Chondrocyte (in vitro differentiated cells): ENCODE data around the gene NKX2-3. TPM values are rescaled to one million over a fixed set of nuclear protein-coding genes. Genes with fewer than 3 reads are reported as not detected.

Experiments used
- DNase-seq: peaks from one replicate; pipeline ENCODE4 v3.0.0; 2021; ENCODE audit warnings: mixed read lengths, low spot score
- H3K27ac Mint-ChIP-seq: one replicate; pipeline ENCODE4 v1.8.0; 2021; ENCODE audit warnings: mild to moderate bottlenecking, moderate library complexity, mixed read lengths; ENCODE audit not compliant: unreplicated experiment
- H3K27me3 Mint-ChIP-seq: 2 replicates; pipeline ENCODE4 v1.8.0; 2021; ENCODE audit warnings: low read depth, mixed read lengths
- H3K36me3 Mint-ChIP-seq: 2 replicates; pipeline ENCODE4 v1.8.0; 2021; ENCODE audit warnings: low read depth, mixed read lengths
- H3K4me1 Mint-ChIP-seq: 2 replicates; pipeline ENCODE4 v1.8.0; 2021; ENCODE audit warnings: low read depth, mild to moderate bottlenecking, mixed read lengths
- H3K4me3 Mint-ChIP-seq: one replicate; pipeline ENCODE4 v1.8.0; 2021; ENCODE audit warnings: mild to moderate bottlenecking, moderate library complexity, mixed read lengths; ENCODE audit not compliant: unreplicated experiment
- H3K9me3 Mint-ChIP-seq: 2 replicates; pipeline ENCODE4 v1.8.0; 2021; ENCODE audit warnings: low read depth, mixed read lengths
- CTCF ChIP-seq: fragments of 200-600 bp; sonication (generic); IDR thresholded peaks from 2 replicates; pipeline ENCODE4 v1.5.0; 2021; ENCODE audit warnings: antibody characterized with exemption, mild to moderate bottlenecking, moderate library complexity
- total RNA-seq: library from RNA; stranded (reverse); gene quantifications from 3 replicates; pipeline ENCODE4 v1.2.1, GENCODE V29; 2021

The NKX2-3 gene
- total RNA-seq, 1 donor from 2014 or later, result not detected

GRCh38 chr10:99527526-99528493 is 4.9 kb upstream of the NKX2-3 start:
- peaks cover 3% of the 10 kb centered on the region for H3K9me3 Mint-ChIP-seq
- DNase-seq, result no peak
- H3K27ac Mint-ChIP-seq, result no peak overlapping the region
- no peak for TF ChIP-seq CTCF
- peaks cover 93% of the 10 kb centered on the region for H3K27me3 Mint-ChIP-seq
- H3K4me3 Mint-ChIP-seq, result no peak overlapping the region
- H3K36me3 Mint-ChIP-seq, result peaks cover 7% of the 10 kb centered on the region
- peaks cover 12% of the 10 kb centered on the region for H3K4me1 Mint-ChIP-seq

- no peak overlapping the region for H3K27ac Mint-ChIP-seq
- no peak overlapping the region for H3K4me3 Mint-ChIP-seq
- TF ChIP-seq CTCF, result no peak
- H3K9me3 Mint-ChIP-seq, result peaks cover 3% of the 10 kb centered on the region
- DNase-seq, result no peak
- H3K36me3 Mint-ChIP-seq, result peaks cover 5% of the 10 kb centered on the region
- peaks cover 93% of the 10 kb centered on the region for H3K27me3 Mint-ChIP-seq
- peaks cover 10% of the 10 kb centered on the region for H3K4me1 Mint-ChIP-seq
Measured at GRCh38 chr10:99528494-99529441, 4.0 kb upstream of the NKX2-3 start.

GRCh38 chr10:99529591-99530107 is 3.1 kb upstream of the NKX2-3 start:
- Mint-ChIP-seq H3K27ac (no peak overlapping the region), H3K4me1 (peaks cover 13% of the 10 kb centered on the region), H3K27me3 (peaks cover 93% of the 10 kb centered on the region), H3K36me3 (peaks cover 8% of the 10 kb centered on the region), H3K9me3 (peaks cover 6% of the 10 kb centered on the region), H3K4me3 (no peak overlapping the region)
- DNase-seq, result no peak
- TF ChIP-seq CTCF, result no peak

GRCh38 chr10:99530108-99531025 is 2.4 kb upstream of the NKX2-3 start:
- DNase-seq, result no peak
- peak overlapping the region; percentile 6 for H3K4me3 Mint-ChIP-seq
- peaks cover 6% of the 10 kb centered on the region for H3K9me3 Mint-ChIP-seq
- H3K4me1 Mint-ChIP-seq, result peaks cover 17% of the 10 kb centered on the region
- H3K27me3 Mint-ChIP-seq, result peaks cover 90% of the 10 kb centered on the region
- no peak overlapping the region for H3K27ac Mint-ChIP-seq
- no peak for TF ChIP-seq CTCF
- H3K36me3 Mint-ChIP-seq, result peaks cover 8% of the 10 kb centered on the region
